DND-41 (cell line): ENCODE results near the gene FRYL.
"Not testable (repeated sequence)": the region's sequence is repeated elsewhere in the genome, so short reads cannot be mapped to it uniquely, and the experiment has no call there.

Source experiments
- ATAC-seq: fragments of 200-7000 bp; cut with Tn5 transposase; 3 replicates; pipeline ENCODE4 v1.9.1; 2021; ENCODE audit warnings: low read depth; ENCODE audit not compliant: insufficient read depth
- DNase-seq: peaks from one replicate; pipeline ENCODE4 v3.0.0-alpha.2; 2020
- H2AFZ ChIP-seq: 2 replicates; pipeline ENCODE4 v1.6.0; 2012; ENCODE audit warnings: low read depth, low read length
- H3K27ac ChIP-seq: 2 replicates; pipeline ENCODE4 v1.5.1; 2012; ENCODE audit warnings: low read length, inconsistent platforms
- H3K27me3 ChIP-seq: fragments of 200-600 bp; sonication (generic); 2 replicates; pipeline ENCODE4 v1.6.0; 2012; ENCODE audit warnings: low read length, mild to moderate bottlenecking, inconsistent platforms; ENCODE audit not compliant: insufficient read depth, poor library complexity
- H3K36me3 ChIP-seq: 2 replicates; pipeline ENCODE4 v1.5.1; 2012; ENCODE audit warnings: low read length, inconsistent platforms; ENCODE audit not compliant: insufficient read depth
- H3K4me1 ChIP-seq: 2 replicates; pipeline ENCODE4 v1.5.1; 2012; ENCODE audit warnings: mild to moderate bottlenecking, low read length; ENCODE audit not compliant: insufficient read depth
- H3K4me2 ChIP-seq: 2 replicates; pipeline ENCODE4 v1.6.0; 2012; ENCODE audit warnings: mild to moderate bottlenecking, moderate library complexity, low read length, inconsistent platforms; ENCODE audit not compliant: insufficient read depth
- H3K4me3 ChIP-seq, 2 experiments: fragments of 200-600 bp in 1 of 2; shearing (Covaris generic) in 1 of 2; 2 replicates each; pipeline ENCODE4 v1.5.1; 2012 to 2016; ENCODE audit warnings: inconsistent platforms in 2 of 2, low read length in 2 of 2, mild to moderate bottlenecking in 2 of 2, low read depth in 1 of 2, moderate library complexity in 1 of 2
- H3K79me2 ChIP-seq: 2 replicates; pipeline ENCODE4 v1.6.0; 2012; ENCODE audit warnings: low read length, inconsistent platforms; ENCODE audit not compliant: insufficient read depth
- H3K9ac ChIP-seq: 2 replicates; pipeline ENCODE4 v1.6.0; 2012; ENCODE audit warnings: low read depth, mild to moderate bottlenecking, inconsistent platforms, low read length, moderate library complexity
- H3K9me3 ChIP-seq: 2 replicates; pipeline ENCODE4 v1.5.1; 2012; ENCODE audit warnings: low read length, moderate library complexity, mild to moderate bottlenecking, inconsistent platforms; ENCODE audit not compliant: insufficient read depth, severe bottlenecking
- H4K20me1 ChIP-seq: 2 replicates; pipeline ENCODE4 v1.6.0; 2012; ENCODE audit warnings: low read length; ENCODE audit not compliant: insufficient read depth
- EZH2 ChIP-seq: IDR thresholded peaks from 3 replicates; pipeline ENCODE4 v1.6.1; 2012; ENCODE audit warnings: borderline replicate concordance, low read depth, mild to moderate bottlenecking, moderate library complexity, low read length, inconsistent platforms; ENCODE audit not compliant: severe bottlenecking
- TF ChIP-seq, protein P1 (sequence below): IDR thresholded peaks from 2 replicates; pipeline ENCODE4 v1.5.1; 2012; ENCODE audit warnings: borderline replicate concordance, low read length, moderate library complexity, mild to moderate bottlenecking; ENCODE audit not compliant: poor library complexity, severe bottlenecking; ENCODE audit errors: extremely low read depth

Gene FRYL

DNA sequence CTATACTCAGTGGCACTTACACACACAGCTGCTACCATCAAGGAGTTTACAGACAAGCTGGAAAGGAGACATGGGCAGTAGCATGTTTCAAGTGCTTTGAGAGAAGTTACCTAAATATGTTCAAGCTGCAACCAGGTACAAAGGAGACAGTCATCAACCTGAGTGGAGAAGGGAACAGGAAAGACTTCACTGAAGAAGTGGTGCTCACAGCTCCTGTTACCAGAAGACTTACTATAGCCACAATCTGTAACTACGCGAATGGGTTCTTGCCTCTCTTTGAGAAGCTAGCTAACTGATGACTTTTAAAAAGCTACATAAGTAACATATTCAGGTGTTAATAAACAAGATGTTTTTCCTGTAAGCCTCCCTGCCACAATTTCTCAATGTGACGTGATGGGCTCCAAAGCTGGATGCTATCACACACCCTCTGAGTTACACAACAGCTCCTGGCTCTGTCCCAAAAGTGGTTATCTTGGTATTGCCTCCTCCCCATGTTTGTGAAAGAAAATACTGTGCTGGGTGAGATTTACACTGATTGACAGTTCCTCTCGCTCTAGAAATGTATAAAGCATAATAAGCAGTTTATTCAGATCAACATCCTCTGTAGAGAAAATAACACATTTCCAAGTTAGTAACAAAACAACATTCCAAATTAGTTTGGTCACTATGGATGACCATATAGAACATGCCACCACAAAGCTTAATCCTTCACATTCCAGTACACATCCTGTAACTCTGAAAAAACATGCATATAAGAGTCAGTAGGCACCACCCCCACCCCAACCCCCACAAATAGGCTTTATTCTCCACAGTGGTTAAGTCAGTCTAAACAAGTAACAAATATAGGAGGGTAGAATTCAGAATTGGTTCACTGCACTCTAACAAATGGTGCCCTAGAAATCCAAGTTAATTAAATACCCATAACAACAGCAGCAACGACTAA lies 81.8 kb downstream of the FRYL start:
- H4K20me1 ChIP-seq, result peaks cover 44% of the 10 kb centered on the region
- no peak overlapping the region for H2AFZ ChIP-seq
- H3K9me3 ChIP-seq, result no peaks in the 10 kb centered on the region
- no peak overlapping the region for H3K9ac ChIP-seq
- no peak for TF ChIP-seq EZH2
- TF ChIP-seq, protein P1, sequence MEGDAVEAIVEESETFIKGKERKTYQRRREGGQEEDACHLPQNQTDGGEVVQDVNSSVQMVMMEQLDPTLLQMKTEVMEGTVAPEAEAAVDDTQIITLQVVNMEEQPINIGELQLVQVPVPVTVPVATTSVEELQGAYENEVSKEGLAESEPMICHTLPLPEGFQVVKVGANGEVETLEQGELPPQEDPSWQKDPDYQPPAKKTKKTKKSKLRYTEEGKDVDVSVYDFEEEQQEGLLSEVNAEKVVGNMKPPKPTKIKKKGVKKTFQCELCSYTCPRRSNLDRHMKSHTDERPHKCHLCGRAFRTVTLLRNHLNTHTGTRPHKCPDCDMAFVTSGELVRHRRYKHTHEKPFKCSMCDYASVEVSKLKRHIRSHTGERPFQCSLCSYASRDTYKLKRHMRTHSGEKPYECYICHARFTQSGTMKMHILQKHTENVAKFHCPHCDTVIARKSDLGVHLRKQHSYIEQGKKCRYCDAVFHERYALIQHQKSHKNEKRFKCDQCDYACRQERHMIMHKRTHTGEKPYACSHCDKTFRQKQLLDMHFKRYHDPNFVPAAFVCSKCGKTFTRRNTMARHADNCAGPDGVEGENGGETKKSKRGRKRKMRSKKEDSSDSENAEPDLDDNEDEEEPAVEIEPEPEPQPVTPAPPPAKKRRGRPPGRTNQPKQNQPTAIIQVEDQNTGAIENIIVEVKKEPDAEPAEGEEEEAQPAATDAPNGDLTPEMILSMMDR, result no peak
- no peaks in the 10 kb centered on the region for H3K4me1 ChIP-seq
- DNase-seq (no peak), ATAC-seq (no peak)
- 0 out of 2 replicates have a peak, but pooled peaks cover 13% of the 10 kb centered on the region for H3K36me3 ChIP-seq
- no peak overlapping the region for H3K4me2 ChIP-seq
- no peak overlapping the region for H3K27ac ChIP-seq
- no peak overlapping the region for H3K4me3 ChIP-seq
- no peaks in the 10 kb centered on the region for H3K27me3 ChIP-seq
- H3K79me2 ChIP-seq, result peaks cover 97% of the 10 kb centered on the region

DNA sequence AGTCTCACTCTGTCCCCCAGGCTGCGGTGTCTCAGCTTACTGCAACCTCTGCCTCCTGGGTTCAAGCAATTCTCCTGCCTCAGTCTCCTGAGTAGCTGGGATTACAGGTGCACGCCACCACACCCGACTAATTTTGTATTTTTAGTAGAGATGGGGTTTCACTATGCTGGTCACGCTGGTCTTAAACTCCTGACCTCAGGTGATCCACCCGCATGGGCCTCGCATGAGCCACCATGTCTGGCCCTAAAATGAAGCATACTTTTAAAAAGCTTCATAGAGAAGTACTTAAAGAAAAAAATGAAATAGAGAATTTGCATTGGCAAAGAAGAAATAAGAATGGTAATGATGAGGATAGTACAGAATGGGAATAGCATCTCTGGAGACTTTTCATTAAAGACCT lies 82.6 kb downstream of the FRYL start:
- not testable (repeated sequence) for H3K36me3 ChIP-seq, H3K27ac ChIP-seq, H3K4me2 ChIP-seq, H3K27me3 ChIP-seq, DNase-seq, H2AFZ ChIP-seq, H3K9me3 ChIP-seq, H3K4me1 ChIP-seq, ATAC-seq, H3K4me3 ChIP-seq, H3K9ac ChIP-seq
- Histone ChIP-seq H4K20me1 (peaks cover 39% of the 10 kb centered on the region), H3K79me2 (peaks cover 97% of the 10 kb centered on the region)

DNA sequence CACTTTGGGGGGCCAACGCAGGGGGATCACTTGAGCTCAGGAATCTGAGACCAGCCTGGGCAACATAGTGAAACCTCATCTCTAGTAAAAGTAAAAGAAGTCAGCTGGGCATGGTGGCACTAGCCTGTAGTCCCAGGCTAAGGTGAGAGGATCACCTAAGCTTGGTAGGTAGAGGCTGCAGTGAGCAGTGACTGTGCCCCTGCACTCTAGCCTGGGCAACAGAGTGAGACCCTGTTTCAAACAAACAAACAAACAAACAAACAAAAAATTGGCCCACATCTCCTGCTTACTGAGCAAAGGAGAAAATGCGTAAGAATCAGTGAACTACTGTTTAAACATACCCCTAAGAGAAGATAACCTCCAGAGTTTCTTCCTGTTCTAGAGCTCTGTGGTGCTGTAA lies 85.3 kb downstream of the FRYL start:
- Histone ChIP-seq H3K36me3 (0 out of 2 replicates have a peak, but pooled peaks cover 9% of the 10 kb centered on the region), H4K20me1 (peaks cover 43% of the 10 kb centered on the region), H3K27me3 (no peaks in the 10 kb centered on the region), H3K4me1 (no peaks in the 10 kb centered on the region), H3K79me2 (peaks cover 99% of the 10 kb centered on the region), H3K4me2 (no peak overlapping the region), H3K4me3 (no peak overlapping the region), H2AFZ (no peak overlapping the region), H3K9ac (no peak overlapping the region), H3K9me3 (no peaks in the 10 kb centered on the region), H3K27ac (no peak overlapping the region)
- ATAC-seq (no peak), DNase-seq (no peak)
- no peak for TF ChIP-seq EZH2
- TF ChIP-seq, protein P1, result no peak

DNA sequence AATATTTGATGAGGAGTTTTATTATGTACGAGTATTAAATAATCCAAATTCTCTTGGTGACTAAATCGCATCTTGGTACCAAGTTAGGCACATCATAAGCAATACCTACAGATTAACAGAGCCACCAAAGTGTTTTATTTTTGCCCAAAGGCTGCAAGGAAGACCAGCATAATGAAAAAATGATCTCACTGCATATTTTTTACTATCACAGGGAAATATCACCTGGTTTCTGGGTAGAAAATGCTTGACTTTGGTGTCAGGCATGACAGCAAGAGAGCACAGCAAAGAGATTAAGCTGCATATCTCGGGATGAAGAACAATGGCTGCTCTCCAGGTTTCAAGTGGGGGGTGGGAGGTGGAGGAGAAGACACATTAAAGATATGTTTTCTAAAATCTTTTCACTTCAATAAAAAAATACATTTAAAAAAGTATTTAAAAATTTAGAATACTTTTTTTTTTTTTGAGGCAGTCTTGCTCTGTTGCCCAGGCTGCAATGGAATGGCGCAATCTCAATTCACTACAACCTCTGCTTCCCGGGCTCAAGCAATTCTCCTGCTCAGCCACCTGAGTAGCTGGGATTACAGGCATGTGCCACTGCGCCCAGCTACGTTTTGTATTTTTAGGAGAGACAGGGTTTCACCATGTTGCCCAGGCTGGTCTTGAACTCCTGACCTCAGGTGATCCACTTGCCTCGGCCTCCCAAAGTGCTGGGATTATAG lies 86.1 kb downstream of the FRYL start:
- ATAC-seq (no peak), DNase-seq (no peak)
- H3K4me1 ChIP-seq, result no peaks in the 10 kb centered on the region
- H3K27me3 ChIP-seq, result no peaks in the 10 kb centered on the region
- peaks cover 98% of the 10 kb centered on the region for H3K79me2 ChIP-seq
- TF ChIP-seq EZH2, result no peak
- TF ChIP-seq, protein P1, result no peak
- no peak overlapping the region for H2AFZ ChIP-seq
- H3K9me3 ChIP-seq, result no peaks in the 10 kb centered on the region
- no peak overlapping the region for H3K27ac ChIP-seq
- H3K36me3 ChIP-seq, result 0 out of 2 replicates have a peak, but pooled peaks cover 9% of the 10 kb centered on the region
- H3K4me3 ChIP-seq, result no peak overlapping the region
- H4K20me1 ChIP-seq, result peaks cover 42% of the 10 kb centered on the region
- H3K4me2 ChIP-seq, result no peak overlapping the region
- no peak overlapping the region for H3K9ac ChIP-seq
